GM12892 (cell line): ENCODE results near the gene GPR55.

ENCODE experiments used
- POLR2A ChIP-seq: IDR thresholded peaks from 2 replicates; pipeline ENCODE4 v1.6.1; 2011; ENCODE audit warnings: low read depth, low read length, control low read depth
- POLR2AphosphoS5 ChIP-seq: IDR thresholded peaks from 2 replicates; pipeline ENCODE4 v1.6.1; 2011; ENCODE audit warnings: low read depth, low read length, control low read depth
- TAF1 ChIP-seq: IDR thresholded peaks from 2 replicates; pipeline ENCODE4 v1.6.1; 2011; ENCODE audit warnings: low read depth, mild to moderate bottlenecking, control low read depth, low read length, borderline replicate concordance

- TF ChIP-seq POLR2AphosphoS5: no peak
- TF ChIP-seq POLR2A: no peak
- TF ChIP-seq TAF1: no peak
These were observed 33.5 kb downstream of the GPR55 start for GRCh38 chr2:230891509-230891908.
